Stimulated activated CD8-positive, alpha-beta memory T cell treated with anti-CD3 and anti-CD28 coated beads, Interleukin-7, amount 100 ng/mL, for 4 hours (primary cell): ENCODE results near the gene SELENOM.
A peak's percentile ranks its signal among the peaks of the same experiment; 100 is the strongest.

Source experiments
- DNase-seq, 2 donors: peaks; one replicate each; pipeline ENCODE4 v3.0.0-alpha.2; 2020; ENCODE audit warnings: low read depth in 2 of 2

SELENOM gene

GRCh38 chr22:31107178-31107893 is at the start of gene SELENOM:
TSS of gene SELENOM (minus strand) at chr22:31107568. CDS start at chr22:31107505, 63 bp downstream.
- peak; percentile 68 to 81 for DNase-seq

GRCh38 chr22:31155422-31155821 is 48.1 kb upstream of the SELENOM start:
- no peak for DNase-seq

GRCh38 chr22:31154975-31155374 is 47.6 kb upstream of the SELENOM start:
- DNase-seq, result no peak

- DNase-seq, result no peak
These were observed 46.0 kb upstream of the SELENOM start for GRCh38 chr22:31153357-31153756.

GRCh38 chr22:31151872-31152271 is 44.5 kb upstream of the SELENOM start:
- no peak for DNase-seq

- DNase-seq, result no peak
These were observed 43.2 kb upstream of the SELENOM start for GRCh38 chr22:31150615-31151014.

GRCh38 chr22:31148953-31149627 is 41.7 kb upstream of the SELENOM start:
- DNase-seq, result no peak

- no peak for DNase-seq
These were observed 41.1 kb upstream of the SELENOM start for GRCh38 chr22:31148488-31148887.

GRCh38 chr22:31144223-31144622 is 36.9 kb upstream of the SELENOM start:
- DNase-seq, result no peak

- DNase-seq, result no peak
These were observed 36.2 kb upstream of the SELENOM start for GRCh38 chr22:31143537-31143936.

- DNase-seq, result no peak
These were observed 35.7 kb upstream of the SELENOM start for GRCh38 chr22:31143038-31143437.

GRCh38 chr22:31142285-31142684 is 34.9 kb upstream of the SELENOM start:
- no peak for DNase-seq

- no peak for DNase-seq
These were observed 34.2 kb upstream of the SELENOM start for GRCh38 chr22:31141551-31141950.

GRCh38 chr22:31140746-31141145 is 33.4 kb upstream of the SELENOM start:
- no peak for DNase-seq

- DNase-seq, result no peak
These were observed 32.7 kb upstream of the SELENOM start, which contains the start of gene PLA2G3 for GRCh38 chr22:31139866-31140716. TSS of gene PLA2G3 (minus strand) at chr22:31140508. CDS start at chr22:31140354, 154 bp downstream.

GRCh38 chr22:31139066-31139465 is 31.7 kb upstream of the SELENOM start:
- no peak for DNase-seq

GRCh38 chr22:31138126-31138525 is 30.8 kb upstream of the SELENOM start:
- DNase-seq, result no peak

GRCh38 chr22:31137721-31138120 is 30.4 kb upstream of the SELENOM start:
- no peak for DNase-seq

- no peak for DNase-seq
These were observed 29.3 kb upstream of the SELENOM start for GRCh38 chr22:31136711-31137110.

- DNase-seq, result no peak
These were observed 28.8 kb upstream of the SELENOM start for GRCh38 chr22:31136155-31136554.

GRCh38 chr22:31135706-31136105 is 28.3 kb upstream of the SELENOM start:
- no peak for DNase-seq

- no peak for DNase-seq
These were observed 27.3 kb upstream of the SELENOM start for GRCh38 chr22:31134688-31135087.
